NCI-H2107 treated with DMSO at 0.1 percent for 48 hours (cell line): Measurements from ENCODE around the gene PTPN12.
"Not testable (repeated sequence)": the region's sequence is repeated elsewhere in the genome, so short reads cannot be mapped to it uniquely, and the experiment has no call there.

ENCODE experiments used
- DNase-seq: peaks from one replicate; lab custom pipeline; 2025; ENCODE audit not compliant: unreplicated experiment; lab: John Stamatoyannopoulos, UW

The PTPN12 gene

GRCh38 chr7:77537136-77537777 is at the start of gene PTPN12:
TSS of gene PTPN12 (plus strand) at chr7:77537295. CDS start at chr7:77537547, 252 bp downstream.
- peak; percentile 87 for DNase-seq

GRCh38 chr7:77488986-77489385 is 48.1 kb upstream of the PTPN12 start:
- DNase-seq, result no peak

GRCh38 chr7:77497079-77497478 is 40.0 kb upstream of the PTPN12 start:
- DNase-seq, result no peak

- DNase-seq, result no peak
Observed at GRCh38 chr7:77498659-77499379, 38.3 kb upstream of the PTPN12 start.

- DNase-seq, result no peak
Observed at GRCh38 chr7:77501192-77501515, 35.9 kb upstream of the PTPN12 start.

- no peak for DNase-seq
Observed at GRCh38 chr7:77504951-77505350, 32.1 kb upstream of the PTPN12 start.

- no peak for DNase-seq
Observed at GRCh38 chr7:77506899-77507298, 30.2 kb upstream of the PTPN12 start.

- DNase-seq, result not testable (repeated sequence)
Observed at GRCh38 chr7:77513002-77513670, 24.0 kb upstream of the PTPN12 start.

- DNase-seq, result no peak
Observed at GRCh38 chr7:77516085-77516484, 21.0 kb upstream of the PTPN12 start.

GRCh38 chr7:77520261-77520660 is 16.8 kb upstream of the PTPN12 start:
- no peak for DNase-seq

- not testable (repeated sequence) for DNase-seq
Observed at GRCh38 chr7:77521537-77521936, 15.6 kb upstream of the PTPN12 start.

GRCh38 chr7:77524731-77525130 is 12.4 kb upstream of the PTPN12 start:
- no peak for DNase-seq

- DNase-seq, result no peak
Observed at GRCh38 chr7:77525231-77525630, 11.9 kb upstream of the PTPN12 start.

- DNase-seq, result no peak
Observed at GRCh38 chr7:77528368-77528767, 8.7 kb upstream of the PTPN12 start.

- DNase-seq, result peak; percentile 59
Observed at GRCh38 chr7:77529279-77529678, 7.8 kb upstream of the PTPN12 start.

GRCh38 chr7:77531038-77531437 is 6.1 kb upstream of the PTPN12 start:
- no peak for DNase-seq

- DNase-seq, result no peak
Observed at GRCh38 chr7:77532247-77532646, 4.8 kb upstream of the PTPN12 start.

- DNase-seq, result not testable (repeated sequence)
Observed at GRCh38 chr7:77532732-77533131, 4.4 kb upstream of the PTPN12 start.

GRCh38 chr7:77534046-77534445 is 3.0 kb upstream of the PTPN12 start:
- DNase-seq, result not testable (repeated sequence)

GRCh38 chr7:77536017-77536412 is 1.1 kb upstream of the PTPN12 start:
- no peak for DNase-seq

GRCh38 chr7:77536413-77537135 is 521 bp upstream of the PTPN12 start:
- peak; percentile 95 for DNase-seq
